Measurements from ENCODE around the gene PDLIM1. TPM values are rescaled to one million over a fixed set of nuclear protein-coding genes. Genes with fewer than 3 reads are reported as not detected.
"Not testable (repeated sequence)": the region's sequence is repeated elsewhere in the genome, so short reads cannot be mapped to it uniquely, and the experiment has no call there.

The PDLIM1 gene
- total RNA-seq, 1 donor from 2014 or later = 226 TPM

DNA sequence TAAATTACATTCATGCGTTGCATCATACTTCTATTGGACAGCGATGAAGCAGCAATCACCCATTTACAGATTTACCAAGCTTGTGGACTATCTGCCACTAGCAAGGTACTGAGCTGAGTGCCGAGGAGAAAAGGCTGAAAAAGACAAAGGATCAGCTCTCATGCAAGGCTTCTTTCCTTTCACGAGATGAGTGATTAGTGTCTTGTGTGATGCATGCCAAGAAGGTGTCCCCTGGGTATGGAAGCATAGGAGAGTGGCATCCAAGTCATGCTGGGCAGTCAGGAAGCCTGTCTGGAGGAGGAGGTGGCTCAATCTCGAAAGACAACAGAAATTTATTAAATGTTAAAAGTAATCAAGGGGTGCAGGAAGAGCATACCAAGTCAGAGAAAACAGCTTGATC is 55.9 kb downstream of the PDLIM1 start:
- DNase-seq (no peak), ATAC-seq (ENCODE audit: poor library complexity) (no peak)
- intact Hi-C loops (cut with DNase I) = no loop called here

- DNase-seq (no peak), ATAC-seq (ENCODE audit: poor library complexity) (no peak)
- intact Hi-C loops (cut with DNase I) = no loop called here
Measured at GRCh38 chr10:95233377-95234034, 57.3 kb downstream of the PDLIM1 start.

- DNase-seq = peak; percentile 80
- intact Hi-C loops (cut with DNase I) = not testable (repeated sequence)
- peak; percentile 85 for ATAC-seq (ENCODE audit: poor library complexity)
Measured at GRCh38 chr10:95230677-95231586, 59.9 kb downstream of the PDLIM1 start.

DNA sequence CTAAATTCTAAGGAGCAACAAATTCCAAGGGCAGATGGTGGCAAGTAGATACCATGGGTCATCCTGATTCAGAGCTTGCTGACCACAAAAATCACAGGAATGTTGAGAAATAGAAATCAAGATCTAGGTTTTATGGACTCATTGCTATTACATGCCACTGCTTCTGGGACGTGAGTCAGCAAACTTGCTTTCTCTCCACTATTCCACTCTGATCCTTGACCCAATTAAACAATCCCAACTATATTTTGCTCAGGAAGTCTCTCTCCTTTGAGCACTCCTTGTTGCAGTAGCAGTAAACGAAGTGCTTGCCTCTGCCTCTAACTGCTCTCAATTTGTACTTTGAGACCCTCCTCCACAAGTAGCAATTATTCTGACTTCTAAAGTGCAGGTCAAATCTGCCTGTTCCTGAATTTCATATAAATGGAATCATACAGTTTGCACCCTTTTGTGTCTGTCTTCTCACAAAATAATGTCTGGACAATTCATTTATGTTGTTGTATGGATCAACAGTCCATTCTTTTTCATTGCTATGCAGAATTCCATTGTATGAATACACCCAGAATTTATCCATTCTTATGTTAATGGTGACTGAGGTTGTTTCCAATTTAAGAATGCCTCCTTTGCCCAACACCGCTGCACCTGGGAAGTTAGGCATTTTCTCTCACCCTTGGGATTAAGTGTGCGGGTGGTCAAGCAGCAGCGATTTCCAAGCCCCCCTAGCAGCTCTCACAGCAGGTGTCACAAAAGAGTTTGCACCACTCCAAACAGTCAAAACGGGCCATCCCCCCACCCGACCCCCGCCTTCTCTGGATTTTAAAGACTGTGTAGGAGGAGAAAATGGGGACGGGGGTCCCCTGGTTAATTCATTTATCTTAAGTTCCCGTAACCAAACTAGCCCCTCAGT is 60.8 kb downstream of the PDLIM1 start:
- intact Hi-C loops (cut with DNase I) = no loop called here
- ATAC-seq (ENCODE audit: poor library complexity) (no peak), DNase-seq (no peak)

GRCh38 chr10:95228934-95229723 is 61.7 kb downstream of the PDLIM1 start:
- DNase-seq; intact Hi-C loops (cut with DNase I); ATAC-seq (ENCODE audit: poor library complexity): not testable (repeated sequence)

GRCh38 chr10:95225136-95225535 is 65.7 kb downstream of the PDLIM1 start:
- ATAC-seq (ENCODE audit: poor library complexity) (no peak), DNase-seq (no peak)
- intact Hi-C loops (cut with DNase I) = no loop called here

DNA sequence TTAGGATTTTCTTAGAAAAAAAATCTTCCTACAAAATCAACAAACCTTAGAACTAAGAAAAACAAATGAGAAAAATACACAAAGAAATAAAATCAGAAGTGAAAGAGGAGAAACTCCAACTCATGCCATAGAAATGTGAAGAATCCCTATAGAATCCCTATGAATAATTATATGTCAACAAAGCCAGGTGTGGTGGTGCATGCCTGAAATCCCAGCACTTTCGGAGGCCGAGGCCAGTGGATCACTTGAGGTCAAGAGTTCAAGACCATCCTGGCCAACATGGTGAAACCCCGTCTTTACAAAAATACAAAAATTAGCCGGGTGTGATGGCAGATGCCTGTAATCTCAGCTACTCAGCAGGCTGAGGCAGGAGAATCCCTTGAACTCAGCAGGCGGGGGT is 69.7 kb downstream of the PDLIM1 start:
- intact Hi-C loops (cut with DNase I) = no loop called here
- ATAC-seq (ENCODE audit: poor library complexity) (no peak), DNase-seq (no peak)

- DNase-seq (no peak), ATAC-seq (ENCODE audit: poor library complexity) (no peak)
- intact Hi-C loops (cut with DNase I) = no loop called here
Measured at GRCh38 chr10:95220539-95220938, 70.3 kb downstream of the PDLIM1 start.

DNA sequence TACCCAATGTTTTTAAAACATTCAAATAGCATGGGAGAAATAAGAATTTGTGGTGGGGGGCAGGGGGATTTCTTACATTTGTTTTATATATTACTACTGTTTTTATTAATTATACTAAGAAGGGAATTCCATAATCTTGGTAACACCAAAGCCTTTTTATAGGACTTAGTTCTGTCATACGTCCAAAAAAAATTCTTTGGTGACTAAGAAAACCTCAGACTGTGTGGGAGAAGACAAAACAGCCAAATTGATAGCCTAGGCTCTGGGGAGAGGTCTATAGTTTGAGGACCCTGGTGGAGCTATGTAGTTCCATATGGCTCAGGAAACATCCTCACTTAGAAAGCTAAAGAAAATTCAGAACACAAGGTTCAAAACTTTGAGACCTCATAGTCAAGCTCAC is 73.3 kb downstream of the PDLIM1 start:
- ATAC-seq (ENCODE audit: poor library complexity) = no peak
- DNase-seq = no peak

DNA sequence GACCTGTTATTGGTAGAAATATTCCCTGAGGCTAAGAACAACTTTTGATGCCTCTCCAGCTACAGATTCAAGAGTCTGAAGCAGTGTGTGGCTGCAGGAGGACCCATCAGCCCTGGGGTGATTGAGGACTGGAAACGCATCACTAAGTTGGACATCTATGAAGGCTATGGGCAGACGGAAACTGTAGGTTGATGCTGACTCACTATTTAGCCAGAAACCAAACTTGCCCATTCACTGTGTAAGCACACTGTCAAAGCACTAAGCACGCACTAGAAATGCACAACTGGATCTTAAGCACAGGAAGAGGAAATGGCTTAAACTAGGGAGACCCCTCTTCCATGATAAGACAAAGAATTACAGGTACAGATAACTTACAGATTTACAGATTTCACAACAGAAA is 76.0 kb downstream of the PDLIM1 start:
- intact Hi-C loops (cut with DNase I) = no loop called here
- ATAC-seq (ENCODE audit: poor library complexity) (no peak), DNase-seq (no peak)

More for the DNA sequence above, 73.3 kb downstream of the PDLIM1 start:
- intact Hi-C loops (cut with DNase I) = no loop called here

- DNase-seq (no peak), ATAC-seq (ENCODE audit: poor library complexity) (no peak)
- intact Hi-C loops (cut with DNase I) = no loop called here
Measured at GRCh38 chr10:95214369-95214768, 76.4 kb downstream of the PDLIM1 start.

- intact Hi-C loops (cut with DNase I) = no loop called here
- ATAC-seq (ENCODE audit: poor library complexity) (no peak), DNase-seq (no peak)
Measured at GRCh38 chr10:95211606-95212279, 79.1 kb downstream of the PDLIM1 start.

DNA sequence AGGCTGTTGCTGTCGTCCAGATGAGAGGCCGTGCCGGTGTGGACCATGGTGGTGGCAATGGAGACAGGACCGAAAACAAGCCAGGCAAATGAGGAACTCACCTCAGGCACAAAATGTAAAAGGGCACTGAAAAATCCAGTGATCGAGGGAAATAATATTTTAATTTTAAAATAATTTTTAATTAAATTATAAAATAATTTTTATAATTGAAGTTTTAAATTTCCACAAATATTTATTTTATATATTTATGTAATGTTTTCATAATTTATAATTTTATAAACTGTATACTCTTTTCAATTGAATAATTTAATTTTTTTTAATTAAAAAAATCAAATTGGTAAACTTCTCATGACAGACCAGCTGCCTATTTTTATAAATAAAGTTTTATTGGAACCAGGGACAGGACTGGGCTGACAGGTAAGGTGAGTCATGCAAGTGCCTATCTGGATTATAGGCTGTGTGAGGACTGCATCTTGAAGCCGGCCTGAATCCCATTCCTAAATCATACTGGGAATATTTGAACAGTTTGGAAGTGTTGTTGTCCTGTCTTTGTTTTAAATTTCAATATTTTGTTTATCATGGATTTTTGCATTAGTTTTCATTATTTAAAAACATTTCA is 81.2 kb downstream of the PDLIM1 start:
- intact Hi-C loops (cut with DNase I) = no loop called here
- DNase-seq (no peak), ATAC-seq (ENCODE audit: poor library complexity) (no peak)

DNA sequence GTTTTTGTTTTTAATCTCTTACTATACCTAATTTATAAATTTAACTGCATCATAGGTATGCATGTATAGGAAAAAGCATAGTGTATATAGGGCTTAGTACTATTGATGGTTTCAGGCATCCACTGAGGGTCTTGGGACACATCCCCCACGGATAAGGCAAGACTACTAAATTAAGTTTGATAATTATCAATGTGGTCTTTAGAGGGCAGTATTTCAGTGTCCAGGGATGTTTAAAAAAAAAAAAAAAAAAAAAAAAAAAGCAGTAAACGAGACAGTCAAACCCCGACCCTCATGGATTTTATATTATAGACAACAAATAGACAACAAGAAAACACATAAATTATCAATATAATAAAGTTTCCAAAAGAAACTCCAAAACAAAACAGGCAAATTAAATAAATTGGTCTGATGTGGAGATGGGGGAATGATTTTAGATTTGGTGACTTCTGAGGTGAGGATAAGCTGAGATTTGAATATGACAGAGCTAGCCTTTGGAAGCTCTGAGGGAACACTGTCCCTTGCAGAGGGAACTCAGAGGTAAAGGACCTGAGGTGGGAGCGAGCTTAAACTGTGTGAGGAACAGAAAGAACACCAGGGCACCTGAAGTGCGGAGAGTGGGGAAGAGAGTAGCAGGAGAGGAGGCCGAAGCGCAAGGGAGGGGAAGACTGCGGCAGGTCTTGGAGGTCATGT is 82.0 kb downstream of the PDLIM1 start:
- intact Hi-C loops (cut with DNase I) = no loop called here
- ATAC-seq (ENCODE audit: poor library complexity) = no peak
- DNase-seq = no peak

GRCh38 chr10:95202865-95203264 is 87.9 kb downstream of the PDLIM1 start:
- DNase-seq; ATAC-seq (ENCODE audit: poor library complexity); intact Hi-C loops (cut with DNase I): not testable (repeated sequence)

- intact Hi-C loops (cut with DNase I) = no loop called here
- DNase-seq (no peak), ATAC-seq (ENCODE audit: poor library complexity) (no peak)
Measured at GRCh38 chr10:95201736-95202135, 89.1 kb downstream of the PDLIM1 start.

DNA sequence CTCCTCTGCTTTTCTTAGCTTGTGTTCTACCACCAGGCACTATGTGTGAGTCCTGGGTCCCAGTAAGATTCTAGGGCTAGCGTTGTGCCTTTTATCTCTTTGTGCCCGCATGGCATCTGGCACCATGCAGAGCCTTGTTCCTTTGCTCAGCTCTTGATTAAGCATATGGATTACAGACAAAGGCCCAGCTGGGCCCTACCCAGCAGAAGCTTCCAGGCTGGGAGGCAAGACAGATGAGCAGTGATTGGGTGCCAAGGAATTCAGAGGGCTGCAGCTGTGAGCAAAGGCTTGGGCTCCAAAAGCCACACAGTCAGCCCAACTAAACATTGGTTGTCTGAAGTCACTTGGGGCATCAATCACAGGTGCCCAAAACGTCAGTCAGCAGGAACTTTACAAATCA is 94.8 kb downstream of the PDLIM1 start:
- no peak for DNase-seq
- intact Hi-C loops (cut with DNase I) = no loop called here
- no peak for ATAC-seq (ENCODE audit: poor library complexity)

Measured in Right ventricle myocardium superior (tissue), 1 donor.